CD4-positive, alpha-beta T cell treated with Interleukin-15 for 4 hours (primary cell): ENCODE results near the gene NCBP3.

ENCODE experiments used
- DNase-seq: peaks from one replicate; pipeline ENCODE4 v3.0.0-alpha.2; 2020; ENCODE audit warnings: low spot score

NCBP3 gene

GRCh38 chr17:3754458-3755334 lies 91.3 kb downstream of the NCBP3 start:
- peak; percentile 71 for DNase-seq

DNA sequence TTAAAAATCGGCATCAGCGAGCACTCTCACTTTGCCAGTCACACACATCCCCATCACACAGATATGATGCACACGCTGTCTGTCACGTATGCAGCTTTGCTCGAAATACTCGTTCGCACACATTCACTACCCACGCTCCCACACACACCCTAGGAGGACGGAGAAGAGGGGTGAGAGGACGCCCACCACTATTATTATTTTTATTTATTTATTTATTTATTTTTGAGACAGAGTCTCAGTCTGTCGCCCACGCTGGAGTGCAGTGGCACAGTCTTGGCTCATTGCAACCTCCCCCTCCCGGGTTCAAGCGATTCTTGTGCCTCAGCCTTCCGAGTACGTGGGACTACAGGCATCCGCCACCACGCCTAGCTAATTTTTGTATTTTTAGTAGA lies 92.0 kb downstream of the NCBP3 start:
- no peak for DNase-seq

GRCh38 chr17:3753624-3754023 lies 92.4 kb downstream of the NCBP3 start:
- no peak for DNase-seq
